Fibroblast of villous mesenchyme (primary cell): ENCODE data around the gene FBLIM1. TPM values are rescaled to one million over a fixed set of nuclear protein-coding genes. Genes with fewer than 3 reads are reported as not detected.
A peak's percentile ranks its signal among the peaks of the same experiment; 100 is the strongest.

Experiments used
- DNase-seq: peaks from one replicate; pipeline ENCODE4 v3.0.0-alpha.2; 2010; ENCODE audit warnings: low read depth
- H3K4me3 ChIP-seq: 2 replicates; pipeline ENCODE4 v1.5.1; 2011; ENCODE audit warnings: low read depth, mild to moderate bottlenecking, low read length
- total RNA-seq: library from RNA; depleted of rRNA; stranded (reverse); fragments of >200 nt; gene quantifications from 2 replicates; pipeline ENCODE4 v1.2.3, GENCODE V29; 2012
- TF ChIP-seq, protein P1 (sequence below): IDR thresholded peaks from 2 replicates; pipeline ENCODE4 v1.5.1; 2012; ENCODE audit warnings: low read depth, mild to moderate bottlenecking, low read length; ENCODE audit not compliant: insufficient read depth

Gene FBLIM1
- total RNA-seq, 1 donor = 188 TPM

DNA sequence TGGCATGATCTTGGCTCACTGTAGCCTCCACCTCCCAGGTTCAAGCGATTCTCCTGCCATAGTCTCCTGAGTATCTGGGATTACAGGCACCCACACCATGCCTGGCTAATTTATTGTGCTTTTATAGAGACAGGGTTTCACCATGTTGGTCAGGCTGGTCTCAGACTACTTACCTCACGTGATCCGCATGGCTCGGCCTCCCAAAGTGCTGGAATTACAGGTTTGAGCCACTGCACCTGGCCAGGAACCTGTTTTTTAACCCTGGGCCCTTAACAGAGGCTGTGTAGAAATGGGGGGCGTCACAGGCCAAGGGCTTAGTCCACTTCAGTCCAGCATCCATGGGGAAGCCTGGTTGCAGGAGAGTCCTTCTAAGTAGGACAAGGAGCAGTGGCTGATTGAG, 9.3 kb downstream of the FBLIM1 start:
- H3K4me3 ChIP-seq = no peak overlapping the region
- DNase-seq = no peak
- TF ChIP-seq, protein P1, sequence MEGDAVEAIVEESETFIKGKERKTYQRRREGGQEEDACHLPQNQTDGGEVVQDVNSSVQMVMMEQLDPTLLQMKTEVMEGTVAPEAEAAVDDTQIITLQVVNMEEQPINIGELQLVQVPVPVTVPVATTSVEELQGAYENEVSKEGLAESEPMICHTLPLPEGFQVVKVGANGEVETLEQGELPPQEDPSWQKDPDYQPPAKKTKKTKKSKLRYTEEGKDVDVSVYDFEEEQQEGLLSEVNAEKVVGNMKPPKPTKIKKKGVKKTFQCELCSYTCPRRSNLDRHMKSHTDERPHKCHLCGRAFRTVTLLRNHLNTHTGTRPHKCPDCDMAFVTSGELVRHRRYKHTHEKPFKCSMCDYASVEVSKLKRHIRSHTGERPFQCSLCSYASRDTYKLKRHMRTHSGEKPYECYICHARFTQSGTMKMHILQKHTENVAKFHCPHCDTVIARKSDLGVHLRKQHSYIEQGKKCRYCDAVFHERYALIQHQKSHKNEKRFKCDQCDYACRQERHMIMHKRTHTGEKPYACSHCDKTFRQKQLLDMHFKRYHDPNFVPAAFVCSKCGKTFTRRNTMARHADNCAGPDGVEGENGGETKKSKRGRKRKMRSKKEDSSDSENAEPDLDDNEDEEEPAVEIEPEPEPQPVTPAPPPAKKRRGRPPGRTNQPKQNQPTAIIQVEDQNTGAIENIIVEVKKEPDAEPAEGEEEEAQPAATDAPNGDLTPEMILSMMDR = no peak

DNA sequence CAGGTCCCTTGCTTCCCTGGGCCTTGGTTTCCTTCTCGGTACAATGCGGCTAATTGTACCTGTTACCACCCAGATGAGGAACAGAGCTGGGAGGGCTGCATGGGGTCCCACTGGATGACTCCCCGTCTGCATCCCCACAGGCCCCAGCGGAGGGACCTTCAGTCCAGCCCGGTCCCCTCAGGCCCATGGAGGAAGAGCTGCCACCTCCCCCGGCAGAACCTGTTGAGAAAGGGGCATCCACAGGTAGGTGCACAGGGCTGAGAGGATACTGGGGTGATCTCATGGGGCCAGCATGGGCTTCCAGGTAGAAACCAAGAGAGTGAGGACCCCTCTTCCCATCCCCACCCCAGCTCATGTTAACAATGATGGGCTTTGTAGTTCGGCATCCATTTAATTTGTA, 9.8 kb downstream of the FBLIM1 start:
- TF ChIP-seq, protein P1 = no peak
- H3K4me3 ChIP-seq = no peak overlapping the region
- no peak for DNase-seq

DNA sequence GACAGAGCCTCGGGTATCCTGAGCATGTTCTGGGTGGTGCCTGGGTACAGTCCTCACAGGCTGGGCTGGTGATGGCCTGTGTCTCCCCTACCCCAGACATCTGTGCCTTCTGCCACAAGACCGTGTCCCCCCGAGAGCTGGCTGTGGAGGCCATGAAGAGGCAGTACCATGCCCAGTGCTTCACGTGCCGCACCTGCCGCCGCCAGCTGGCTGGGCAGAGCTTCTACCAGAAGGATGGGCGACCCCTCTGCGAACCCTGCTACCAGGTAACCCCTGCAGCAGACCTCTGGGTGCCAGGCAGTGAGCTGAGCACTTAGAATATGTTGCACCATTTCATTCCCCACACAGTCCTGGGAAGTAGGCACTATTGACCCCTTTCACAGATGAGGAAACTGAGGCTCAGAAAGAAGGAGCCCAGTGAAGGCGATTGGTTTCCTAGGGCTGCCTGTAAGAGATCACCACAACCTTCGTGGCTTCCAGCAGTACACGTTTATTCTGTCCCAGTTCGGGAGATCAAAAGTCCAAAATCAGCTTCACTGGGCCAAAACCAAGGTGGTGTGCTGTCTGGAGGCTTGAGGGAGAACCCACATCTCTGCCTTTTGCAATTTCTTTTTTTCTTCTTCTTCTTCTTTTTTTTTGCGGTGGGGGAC, 11.8 kb downstream of the FBLIM1 start:
- DNase-seq = no peak
- no peak overlapping the region for H3K4me3 ChIP-seq
- TF ChIP-seq, protein P1 = no peak

DNA sequence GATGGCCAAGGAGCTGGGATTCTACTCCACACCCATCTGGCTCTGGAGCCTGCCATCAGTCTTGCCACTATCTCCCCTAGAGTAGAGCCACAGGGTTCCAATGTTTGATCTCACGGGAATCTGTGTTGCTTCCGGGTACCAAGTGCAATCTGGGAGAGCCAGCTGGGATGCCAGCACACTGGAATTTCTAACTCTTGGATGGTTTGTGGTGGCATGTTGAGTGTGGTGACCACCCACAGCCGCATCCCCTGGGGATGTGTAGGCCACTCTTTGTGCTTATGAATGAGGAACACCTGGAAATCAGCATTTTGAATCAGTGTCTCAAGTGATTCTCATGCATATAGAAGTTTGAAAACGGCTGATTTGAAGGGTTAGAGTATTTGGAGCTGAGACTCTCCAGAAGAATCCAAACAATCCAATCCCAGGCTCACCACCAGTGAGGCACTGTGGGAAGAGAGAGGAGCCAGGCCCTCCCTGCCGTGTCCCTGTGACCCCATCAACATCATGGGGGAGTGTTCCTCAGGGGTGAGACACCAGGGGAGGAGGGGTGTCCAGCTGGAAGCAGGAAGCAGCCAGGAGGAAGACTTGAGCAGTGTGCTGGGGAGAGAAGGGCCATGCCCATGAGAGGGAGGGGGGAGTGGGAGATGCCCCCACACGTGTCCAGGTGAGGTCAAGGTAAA, 13.4 kb downstream of the FBLIM1 start:
- TF ChIP-seq, protein P1 = no peak
- H3K4me3 ChIP-seq = no peak overlapping the region
- peak; percentile 59 for DNase-seq

DNA sequence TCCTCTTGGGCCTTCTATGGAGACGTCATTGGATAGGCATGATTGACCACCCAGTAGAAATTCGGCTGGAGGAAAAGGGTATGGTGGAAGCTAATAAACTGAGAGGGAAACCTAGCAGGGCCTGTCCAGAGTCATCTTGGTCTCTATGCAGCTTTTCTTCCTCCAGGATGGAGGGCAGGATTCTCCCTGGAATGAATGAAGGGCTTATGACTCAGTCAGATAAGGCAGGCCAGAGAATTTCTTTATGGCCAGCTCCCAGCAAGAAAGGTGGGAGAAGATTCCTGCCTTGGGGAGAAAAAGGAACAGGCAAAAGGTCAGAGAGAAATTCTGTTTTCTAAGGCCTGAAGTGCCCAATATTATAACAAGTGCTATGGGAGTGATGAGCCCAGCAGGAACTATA, 17.1 kb downstream of the FBLIM1 start:
- no peak overlapping the region for H3K4me3 ChIP-seq
- TF ChIP-seq, protein P1 = no peak
- DNase-seq = no peak

DNA sequence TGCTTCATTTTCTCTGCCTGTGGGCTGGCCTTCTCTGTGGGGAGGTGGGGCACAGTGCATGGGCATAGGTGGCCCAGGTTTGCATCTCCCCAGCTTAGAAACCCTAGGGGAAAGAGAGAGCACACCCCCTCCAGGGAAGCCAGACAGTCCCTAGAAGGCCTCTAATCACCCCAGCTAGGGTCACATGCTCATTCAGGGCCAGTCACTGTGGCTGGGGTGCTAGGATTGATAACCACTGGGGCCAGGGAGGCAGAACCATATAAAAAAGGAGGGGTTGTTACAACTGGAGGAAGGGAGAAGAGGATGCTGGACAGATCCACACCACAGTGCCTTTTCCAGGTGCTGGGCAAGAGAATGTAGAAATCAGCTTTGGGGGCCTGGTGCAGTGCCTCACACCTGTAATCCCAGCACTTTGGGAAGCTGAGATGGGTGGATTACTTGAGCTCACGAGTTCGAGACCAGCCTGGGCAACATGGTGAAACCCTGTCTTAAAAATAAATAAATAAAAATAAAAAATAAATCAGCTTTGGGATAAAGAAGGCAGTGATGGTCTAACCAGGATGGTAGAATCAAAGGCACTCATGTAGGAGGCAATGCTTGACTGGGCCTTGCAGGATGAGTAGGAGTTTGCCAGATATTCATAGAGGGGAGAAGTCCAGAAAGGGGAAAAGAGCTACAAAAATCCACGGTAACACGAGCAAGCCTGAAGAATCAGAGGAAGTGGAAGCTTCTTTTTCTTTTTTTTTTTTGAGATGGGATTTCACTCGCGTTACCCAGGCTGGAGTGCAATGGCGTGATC, 19.5 kb downstream of the FBLIM1 start:
- TF ChIP-seq, protein P1 = no peak
- no peak for DNase-seq
- H3K4me3 ChIP-seq = no peak overlapping the region
